Effector memory CD4-positive, alpha-beta T cell (primary cell): ENCODE data around the gene CREB3.

Source experiments
- DNase-seq, 3 donors: peaks; one replicate each; pipeline ENCODE4 v3.0.0-alpha.2; 2020
- H3K27ac ChIP-seq: 2 replicates; pipeline ENCODE4 v1.7.0; 2013; ENCODE audit warnings: mild to moderate bottlenecking, low read length, moderate library complexity; ENCODE audit not compliant: insufficient read depth, poor library complexity, severe bottlenecking
- H3K27me3 ChIP-seq: replicated peaks from 2 replicates; pipeline ENCODE4 v1.7.0; 2013; ENCODE audit warnings: mild to moderate bottlenecking, low read length; ENCODE audit not compliant: insufficient read depth, control insufficient read depth, poor library complexity, severe bottlenecking
- H3K36me3 ChIP-seq: 2 replicates; pipeline ENCODE4 v1.7.0; 2013; ENCODE audit warnings: mild to moderate bottlenecking, low read length, moderate library complexity; ENCODE audit not compliant: control insufficient read depth, insufficient read depth
- H3K4me1 ChIP-seq: 2 replicates; pipeline ENCODE4 v1.7.0; 2013; ENCODE audit warnings: low read length, mild to moderate bottlenecking; ENCODE audit not compliant: control insufficient read depth, insufficient read depth, poor library complexity, severe bottlenecking
- H3K4me3 ChIP-seq: 2 replicates; pipeline ENCODE4 v1.7.0; 2013; ENCODE audit warnings: low read length, low read depth, mild to moderate bottlenecking; ENCODE audit not compliant: insufficient read depth, poor library complexity, severe bottlenecking
- H3K9me3 ChIP-seq: 2 replicates; pipeline ENCODE4 v1.7.0; 2013; ENCODE audit warnings: mild to moderate bottlenecking, low read length, moderate library complexity; ENCODE audit not compliant: control insufficient read depth

The CREB3 gene

DNA sequence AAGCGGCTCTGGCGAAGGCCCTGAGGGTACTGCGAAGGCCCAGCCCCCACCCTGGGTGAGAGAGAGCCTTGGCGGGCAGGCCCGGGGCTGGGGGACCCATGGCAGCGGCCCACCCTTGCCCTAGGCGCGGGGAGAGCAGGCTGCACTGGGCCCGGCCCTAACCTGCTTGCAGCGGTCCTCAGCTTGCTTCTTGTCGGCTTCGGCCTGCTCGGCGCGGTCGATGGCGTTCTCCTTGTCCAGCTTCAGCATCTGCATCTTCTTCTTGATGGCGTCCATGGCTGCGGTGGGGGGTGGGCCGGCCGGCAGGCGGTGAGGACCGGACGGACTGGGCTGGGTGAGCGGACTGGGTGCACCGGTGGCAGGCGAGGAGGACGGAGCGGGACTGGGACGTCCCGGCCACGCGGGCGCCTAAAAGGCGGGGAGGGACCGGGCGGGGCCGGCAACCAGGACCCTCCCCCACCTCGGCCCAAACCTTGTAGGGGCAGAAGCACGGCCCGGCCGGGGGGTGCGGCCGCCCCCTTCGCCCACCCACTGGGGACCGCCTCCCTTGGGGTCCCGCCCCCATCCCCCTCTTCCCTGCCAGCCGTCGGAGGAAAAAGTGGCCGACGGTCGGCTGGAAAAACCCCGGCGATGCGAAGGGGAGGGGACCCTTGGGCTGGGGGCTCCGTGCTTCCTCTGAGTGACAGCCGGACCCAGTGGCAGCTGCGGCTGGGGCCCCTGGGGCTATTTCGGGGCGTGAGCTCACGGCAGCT is 42.7 kb upstream of the CREB3 start, which contains the start of gene TPM2:
Gene TPM2, minus strand, starts transcription at position 384 of the 752 bp plus-strand sequence. Its CDS starts 108 bp downstream, at position 276.
- Histone ChIP-seq H3K27me3 (no peaks in the 10 kb centered on the region), H3K9me3 (no peaks in the 10 kb centered on the region), H3K27ac (peak within 1 kb of the TSS; percentile 45), H3K4me3 (peak within 1 kb of the TSS; percentile 78), H3K4me1 (peaks cover 9% of the 10 kb centered on the region), H3K36me3 (no peaks in the 10 kb centered on the region)
- no peak for DNase-seq

- no peaks in the 10 kb centered on the region for H3K36me3 ChIP-seq
- peaks cover 9% of the 10 kb centered on the region for H3K4me1 ChIP-seq
- H3K4me3 ChIP-seq = peak overlapping the region; percentile 78
- no peak overlapping the region for H3K27ac ChIP-seq
- no peaks in the 10 kb centered on the region for H3K27me3 ChIP-seq
- DNase-seq = no peak
- no peaks in the 10 kb centered on the region for H3K9me3 ChIP-seq
Measured at GRCh38 chr9:35690294-35690613, 42.2 kb upstream of the CREB3 start.

GRCh38 chr9:35690614-35691333 is 41.7 kb upstream of the CREB3 start:
- H3K4me3 ChIP-seq = peak overlapping the region; percentile 78
- peak overlapping the region; percentile 45 for H3K27ac ChIP-seq
- no peaks in the 10 kb centered on the region for H3K27me3 ChIP-seq
- no peaks in the 10 kb centered on the region for H3K9me3 ChIP-seq
- H3K36me3 ChIP-seq = no peaks in the 10 kb centered on the region
- H3K4me1 ChIP-seq = peaks cover 9% of the 10 kb centered on the region
- peak in 1 of 3 donors; percentile 9 for DNase-seq

DNA sequence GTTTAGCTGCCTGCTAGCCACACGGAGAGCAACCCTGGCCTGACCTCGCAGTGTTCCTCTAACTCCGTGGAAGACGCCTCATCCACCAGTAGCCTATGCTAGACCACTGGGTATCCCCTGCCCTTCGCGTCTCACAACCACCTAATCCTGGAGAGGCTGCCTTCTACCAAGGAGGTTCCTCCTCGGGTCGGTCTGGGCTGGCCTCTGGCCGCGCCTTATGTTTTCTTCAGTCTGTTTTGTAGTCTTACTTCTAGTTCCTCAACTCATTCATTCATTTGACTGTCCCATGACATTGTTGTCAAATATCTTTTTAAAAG is 41.2 kb upstream of the CREB3 start:
- Histone ChIP-seq H3K27ac (peak overlapping the region; percentile 45), H3K4me1 (peaks cover 9% of the 10 kb centered on the region), H3K36me3 (peaks cover 2% of the 10 kb centered on the region)

GRCh38 chr9:35691757-35692301 is 40.6 kb upstream of the CREB3 start:
- H3K9me3 ChIP-seq = no peaks in the 10 kb centered on the region
- peaks cover 4% of the 10 kb centered on the region for H3K36me3 ChIP-seq
- H3K27me3 ChIP-seq = no peaks in the 10 kb centered on the region
- no peak for DNase-seq
- H3K4me3 ChIP-seq = no peak overlapping the region
- H3K4me1 ChIP-seq = peaks cover 14% of the 10 kb centered on the region
- no peak overlapping the region for H3K27ac ChIP-seq

More for the DNA sequence above, 41.2 kb upstream of the CREB3 start:
- Histone ChIP-seq H3K4me3 (peak overlapping the region; percentile 78), H3K9me3 (no peaks in the 10 kb centered on the region), H3K27me3 (no peaks in the 10 kb centered on the region)
- no peak for DNase-seq

- no peak overlapping the region for H3K4me3 ChIP-seq
- no peak overlapping the region for H3K27ac ChIP-seq
- peaks cover 43% of the 10 kb centered on the region for H3K36me3 ChIP-seq
Measured at GRCh38 chr9:35695943-35696401, 36.5 kb upstream of the CREB3 start.

DNA sequence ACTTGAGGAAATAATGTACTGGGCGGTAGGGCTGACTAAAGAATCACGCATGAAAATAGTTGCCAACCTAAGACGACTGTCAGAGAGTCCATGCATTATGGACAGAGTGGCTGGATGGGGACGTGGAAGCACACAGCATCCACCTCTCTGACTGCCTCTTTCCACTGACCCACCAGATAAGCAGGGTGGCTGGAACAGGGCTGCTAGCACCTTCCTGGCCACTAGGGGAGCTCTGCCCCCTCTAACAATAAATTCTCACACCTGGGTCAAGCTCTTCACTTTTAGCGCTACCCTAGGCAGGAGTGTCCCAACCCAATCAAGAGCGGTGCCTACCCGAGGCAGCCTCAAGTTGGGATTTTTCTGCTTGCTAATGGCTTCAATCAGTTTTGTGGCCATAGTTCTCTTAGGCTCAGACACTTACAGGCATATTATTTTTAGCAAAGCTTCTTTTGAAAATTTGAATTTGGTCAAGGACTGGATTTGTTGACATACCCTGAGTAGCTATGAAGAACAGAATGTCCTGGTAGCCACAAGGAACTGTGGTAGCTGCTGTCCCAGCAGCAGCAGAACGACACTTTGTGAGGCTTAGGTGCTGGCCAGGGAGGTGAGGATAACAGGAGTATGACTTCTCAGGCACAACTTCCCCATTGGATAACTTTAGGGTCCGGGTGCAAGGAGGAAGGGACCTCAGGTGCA is 35.8 kb upstream of the CREB3 start:
- DNase-seq = peak; percentile 40 to 42 (median 41)
- Histone ChIP-seq H3K36me3 (peaks cover 50% of the 10 kb centered on the region), H3K9me3 (no peaks in the 10 kb centered on the region), H3K4me3 (no peak overlapping the region), H3K4me1 (peaks cover 6% of the 10 kb centered on the region), H3K27ac (no peak overlapping the region), H3K27me3 (no peaks in the 10 kb centered on the region)

More at GRCh38 chr9:35695943-35696401, 36.5 kb upstream of the CREB3 start:
- DNase-seq = no peak
- H3K27me3 ChIP-seq = no peaks in the 10 kb centered on the region
- H3K4me1 ChIP-seq = peaks cover 9% of the 10 kb centered on the region
- no peaks in the 10 kb centered on the region for H3K9me3 ChIP-seq

DNA sequence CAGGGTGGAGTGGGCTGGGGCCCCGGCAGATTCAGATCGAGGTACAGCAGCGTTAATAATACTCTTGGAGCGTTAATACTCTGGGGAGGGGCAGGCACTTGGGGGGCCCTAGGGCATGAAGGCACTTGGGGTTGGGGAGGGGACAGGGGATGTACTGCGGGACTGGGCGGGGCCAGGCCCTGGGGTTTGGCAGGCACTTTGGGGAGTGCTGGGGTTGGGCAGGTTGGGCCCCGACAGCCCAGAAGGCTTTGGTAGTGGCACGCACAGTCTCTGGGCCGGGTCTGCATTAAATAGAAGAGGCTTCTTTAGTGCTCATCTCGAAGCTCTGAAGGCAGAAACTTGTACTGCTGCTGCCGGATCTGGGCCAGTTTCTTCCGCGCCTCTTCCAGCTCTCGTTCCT is 35.0 kb upstream of the CREB3 start:
- Histone ChIP-seq H3K4me1 (peaks cover 6% of the 10 kb centered on the region), H3K36me3 (peaks cover 53% of the 10 kb centered on the region)
- no peak for DNase-seq

DNA sequence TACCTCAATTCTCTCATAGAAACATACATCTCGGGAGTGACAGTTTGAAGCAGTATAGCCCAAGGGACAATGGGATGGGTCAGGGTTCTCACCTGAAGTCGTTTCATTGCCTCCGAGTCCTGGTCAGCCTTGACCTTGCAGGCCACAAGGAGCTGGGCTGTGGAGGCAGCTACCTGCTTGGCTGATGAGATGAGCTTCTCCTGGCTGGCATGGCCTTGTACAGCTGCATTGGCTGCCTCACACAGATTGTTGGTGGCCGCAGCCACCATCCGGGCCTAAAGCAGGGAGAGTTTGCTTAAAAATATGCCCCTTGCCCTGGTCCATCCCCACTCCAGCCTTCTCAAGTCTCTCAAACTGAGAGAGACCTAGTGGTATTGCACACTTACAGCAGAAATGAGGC is 34.2 kb upstream of the CREB3 start:
- DNase-seq = no peak
- H3K9me3 ChIP-seq = no peaks in the 10 kb centered on the region
- peaks cover 6% of the 10 kb centered on the region for H3K4me1 ChIP-seq
- H3K4me3 ChIP-seq = no peak overlapping the region
- no peaks in the 10 kb centered on the region for H3K27me3 ChIP-seq
- no peak overlapping the region for H3K27ac ChIP-seq
- peaks cover 61% of the 10 kb centered on the region for H3K36me3 ChIP-seq

More for the DNA sequence above, 35.0 kb upstream of the CREB3 start:
- no peaks in the 10 kb centered on the region for H3K27me3 ChIP-seq
- no peak overlapping the region for H3K4me3 ChIP-seq
- no peaks in the 10 kb centered on the region for H3K9me3 ChIP-seq
- no peak overlapping the region for H3K27ac ChIP-seq
